Measurements from ENCODE around the gene SPOCD1.

Gene SPOCD1

GRCh38 chr1:31755850-31756492 is 59.9 kb downstream of the SPOCD1 start:
- no peak for DNase-seq (ENCODE audit: low spot score)

- DNase-seq (ENCODE audit: low spot score): no peak
Observed at GRCh38 chr1:31755197-31755611, 60.6 kb downstream of the SPOCD1 start.

- DNase-seq (ENCODE audit: low spot score): no peak
Observed at GRCh38 chr1:31754397-31754796, 61.4 kb downstream of the SPOCD1 start.

- DNase-seq (ENCODE audit: low spot score): no peak
Observed at GRCh38 chr1:31753707-31754349, 62.0 kb downstream of the SPOCD1 start.

GRCh38 chr1:31752952-31753475 is 62.8 kb downstream of the SPOCD1 start:
- no peak for DNase-seq (ENCODE audit: low spot score)

- no peak for DNase-seq (ENCODE audit: low spot score)
Observed at GRCh38 chr1:31752258-31752657, 63.6 kb downstream of the SPOCD1 start.

GRCh38 chr1:31751822-31752241 is 64.0 kb downstream of the SPOCD1 start:
- DNase-seq (ENCODE audit: low spot score): no peak

- DNase-seq (ENCODE audit: low spot score): peak; percentile 42
Observed at GRCh38 chr1:31750858-31751510, 64.8 kb downstream of the SPOCD1 start.

GRCh38 chr1:31749785-31750735 is 65.8 kb downstream of the SPOCD1 start:
- peak; percentile 46 for DNase-seq (ENCODE audit: low spot score)

- no peak for DNase-seq (ENCODE audit: low spot score)
Observed at GRCh38 chr1:31748365-31748764, 67.5 kb downstream of the SPOCD1 start.

- no peak for DNase-seq (ENCODE audit: low spot score)
Observed at GRCh38 chr1:31747304-31747703, 68.5 kb downstream of the SPOCD1 start.

- DNase-seq (ENCODE audit: low spot score): no peak
Observed at GRCh38 chr1:31746687-31747086, 69.1 kb downstream of the SPOCD1 start.

GRCh38 chr1:31745946-31746670 is 69.7 kb downstream of the SPOCD1 start:
- DNase-seq (ENCODE audit: low spot score): no peak

GRCh38 chr1:31745096-31745945 is 70.5 kb downstream of the SPOCD1 start:
- DNase-seq (ENCODE audit: low spot score): peak; percentile 62

GRCh38 chr1:31744165-31744888 is 71.5 kb downstream of the SPOCD1 start:
- DNase-seq (ENCODE audit: low spot score): no peak

GRCh38 chr1:31742462-31743212 is 73.2 kb downstream of the SPOCD1 start:
- no peak for DNase-seq (ENCODE audit: low spot score)

Data from kidney capillary endothelial cell (primary cell).